Esophagus muscularis mucosa (tissue), 4 donors: ENCODE results near the gene CALCR.

Source experiments
- EP300 ChIP-seq: sonication (generic); formaldehyde crosslinking; IDR thresholded peaks from one replicate; pipeline ENCODE4 v1.6.1; 2017; ENCODE audit warnings: antibody characterized with exemption
- POLR2A ChIP-seq: fragments of 450-650 bp; IDR thresholded peaks from one replicate; pipeline ENCODE4 v1.6.1; 2017; ENCODE audit warnings: antibody characterized with exemption, moderate library complexity, mild to moderate bottlenecking, low read depth
- TF ChIP-seq, protein P1 (sequence below), 3 experiments: fragments of 200-600 bp in 2 of 3; fragments of 450-650 bp in 1 of 3; sonication (generic) in 2 of 3; IDR thresholded peaks; one replicate each; pipeline ENCODE4 v1.5.1; 2017 to 2019; ENCODE audit warnings: antibody characterized with exemption in 3 of 3, mild to moderate bottlenecking in 2 of 3, moderate library complexity in 1 of 3

DNA sequence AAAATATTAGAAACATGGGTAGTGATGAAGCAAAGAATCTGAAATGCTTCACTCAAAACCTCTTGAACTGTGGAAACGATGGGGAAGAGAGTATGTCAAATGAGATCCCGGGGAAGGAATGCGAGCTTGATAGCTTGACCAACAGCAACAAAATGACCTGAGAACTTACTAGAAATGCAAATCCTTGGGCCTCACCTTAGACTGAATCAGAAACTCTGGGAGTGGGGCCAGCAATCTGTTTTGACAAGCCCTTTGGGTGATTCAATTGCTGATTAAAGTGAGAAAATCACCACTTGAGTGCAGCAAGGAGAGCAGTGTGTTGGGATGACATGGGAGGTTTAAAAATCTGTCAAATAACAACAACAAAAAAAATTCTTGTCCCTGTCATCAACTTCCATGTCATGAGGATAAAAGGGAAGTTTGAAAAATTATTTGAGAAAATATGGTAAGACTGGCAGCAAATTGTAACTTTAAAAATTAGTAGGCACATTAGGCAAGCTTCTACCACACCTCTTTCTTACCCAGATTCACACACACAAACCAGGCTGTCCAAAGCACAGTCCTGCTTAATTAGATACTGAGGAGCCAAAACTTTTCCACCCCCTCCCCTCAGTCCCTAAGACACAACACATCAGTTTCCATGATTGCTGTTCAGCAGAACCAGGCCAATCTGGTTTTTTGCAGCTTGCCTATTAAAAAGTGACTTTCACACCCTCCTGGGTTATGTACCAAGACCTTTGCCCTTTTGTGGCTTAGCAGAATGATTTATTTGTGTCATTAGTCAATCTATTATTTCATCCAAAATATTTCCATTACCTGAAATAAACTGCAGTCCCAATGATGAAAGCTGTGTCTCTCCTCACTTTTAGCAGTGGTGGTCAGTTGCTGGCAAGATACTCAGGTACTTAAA is 15.6 kb downstream of the CALCR start:
- TF ChIP-seq POLR2A: no peak
- no peak for TF ChIP-seq EP300
- TF ChIP-seq, protein P1, sequence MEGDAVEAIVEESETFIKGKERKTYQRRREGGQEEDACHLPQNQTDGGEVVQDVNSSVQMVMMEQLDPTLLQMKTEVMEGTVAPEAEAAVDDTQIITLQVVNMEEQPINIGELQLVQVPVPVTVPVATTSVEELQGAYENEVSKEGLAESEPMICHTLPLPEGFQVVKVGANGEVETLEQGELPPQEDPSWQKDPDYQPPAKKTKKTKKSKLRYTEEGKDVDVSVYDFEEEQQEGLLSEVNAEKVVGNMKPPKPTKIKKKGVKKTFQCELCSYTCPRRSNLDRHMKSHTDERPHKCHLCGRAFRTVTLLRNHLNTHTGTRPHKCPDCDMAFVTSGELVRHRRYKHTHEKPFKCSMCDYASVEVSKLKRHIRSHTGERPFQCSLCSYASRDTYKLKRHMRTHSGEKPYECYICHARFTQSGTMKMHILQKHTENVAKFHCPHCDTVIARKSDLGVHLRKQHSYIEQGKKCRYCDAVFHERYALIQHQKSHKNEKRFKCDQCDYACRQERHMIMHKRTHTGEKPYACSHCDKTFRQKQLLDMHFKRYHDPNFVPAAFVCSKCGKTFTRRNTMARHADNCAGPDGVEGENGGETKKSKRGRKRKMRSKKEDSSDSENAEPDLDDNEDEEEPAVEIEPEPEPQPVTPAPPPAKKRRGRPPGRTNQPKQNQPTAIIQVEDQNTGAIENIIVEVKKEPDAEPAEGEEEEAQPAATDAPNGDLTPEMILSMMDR (IDR thresholded peaks at IDR 0.05): no peak
